ENCODE measurements around the gene ASTN2.

The ASTN2 gene

DNA sequence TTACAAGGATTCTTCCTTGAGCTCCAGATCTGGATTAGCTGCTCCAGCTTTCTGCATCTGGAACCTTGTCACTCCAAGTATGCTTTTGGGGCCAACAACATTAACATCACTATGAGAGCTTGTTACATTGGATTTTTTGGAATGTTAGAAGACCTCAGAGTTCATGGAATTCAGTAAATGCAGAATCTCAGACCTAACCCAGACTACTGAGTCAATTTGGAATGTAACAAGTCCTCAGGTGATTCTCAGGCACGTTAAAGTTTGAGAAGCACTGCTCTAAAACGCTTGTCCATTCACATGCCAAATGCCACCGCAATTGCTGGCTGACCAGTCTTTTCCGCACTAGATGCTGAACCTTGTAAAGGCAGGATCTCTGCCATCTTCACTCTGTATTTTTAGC, 979.2 kb downstream of the ASTN2 start:
- no peak for DNase-seq

DNA sequence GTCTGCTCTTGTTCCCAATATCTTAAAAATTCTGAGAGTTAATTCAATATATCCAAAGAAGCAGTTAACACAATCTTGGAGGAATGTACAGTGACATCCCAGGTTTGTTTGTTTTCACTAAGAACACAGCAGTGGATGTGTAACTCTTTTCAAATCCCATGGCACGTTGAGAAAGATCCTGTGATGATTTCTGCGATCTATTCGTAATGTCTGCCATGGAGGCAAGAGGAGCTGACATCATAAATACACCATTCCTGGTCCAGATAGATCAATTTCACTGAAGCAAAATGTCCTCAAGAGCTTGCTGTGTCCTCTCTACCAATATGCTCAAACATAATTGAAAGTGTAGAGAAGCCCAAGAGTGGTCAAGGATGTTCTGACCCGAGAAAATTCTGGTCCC, 980.5 kb downstream of the ASTN2 start:
- no peak for DNase-seq

DNA sequence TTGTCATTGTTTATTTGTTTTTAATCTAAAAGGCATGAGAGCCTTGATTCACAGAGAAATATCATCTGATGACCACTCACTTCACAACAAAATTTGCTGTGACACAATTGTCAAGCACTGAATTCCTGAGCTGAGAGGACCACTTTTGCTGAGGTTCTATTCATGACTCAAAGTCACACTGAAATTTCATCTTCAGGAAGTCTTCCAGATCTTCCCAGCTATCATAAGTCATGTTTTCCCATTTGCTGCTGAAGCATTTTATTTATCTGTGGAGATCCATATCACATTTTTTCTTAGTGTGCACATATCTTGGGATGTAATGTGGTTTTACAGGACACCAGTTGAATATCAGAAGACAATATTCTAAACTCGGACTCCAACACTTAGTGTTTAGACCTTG, 982.8 kb downstream of the ASTN2 start:
- no peak for DNase-seq

DNA sequence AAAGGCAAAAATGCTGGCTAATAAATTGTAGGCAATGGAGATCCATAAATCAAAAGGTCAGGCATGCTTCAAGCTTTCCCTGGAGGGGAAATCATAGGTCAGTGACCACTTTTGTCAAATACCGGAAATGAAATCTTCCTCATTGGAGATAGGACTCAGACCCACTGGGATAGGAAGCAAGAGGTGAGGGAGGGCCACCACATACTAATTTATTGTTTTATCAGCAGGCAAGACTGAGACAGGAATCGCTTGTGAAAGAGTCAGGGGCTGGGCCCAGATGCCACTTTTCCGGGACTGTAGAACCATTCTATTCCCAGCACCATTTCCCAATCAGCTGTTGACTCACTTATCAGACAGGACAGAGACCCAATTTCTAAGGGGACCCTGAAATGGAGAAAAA, 984.0 kb downstream of the ASTN2 start:
- no peak for DNase-seq

DNA sequence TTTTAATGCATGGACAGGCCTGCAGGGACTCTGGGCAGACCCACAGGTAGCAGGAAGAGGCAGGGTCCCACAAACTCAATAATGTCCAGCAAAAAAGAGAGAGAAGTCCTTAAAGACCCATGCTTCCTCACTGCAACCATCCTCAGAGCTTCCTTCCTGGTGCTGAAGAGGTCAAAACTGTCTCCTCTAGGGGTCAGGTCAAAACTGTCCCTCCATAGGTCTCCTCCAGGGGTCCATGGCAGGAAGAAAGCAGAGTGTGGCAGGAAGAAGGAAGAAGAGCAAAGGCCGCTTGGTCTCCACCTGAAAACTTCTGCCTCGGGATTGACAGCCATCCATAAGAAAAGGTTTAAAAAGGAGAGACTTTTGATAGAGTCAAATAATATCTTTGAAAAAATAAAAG, 989.6 kb downstream of the ASTN2 start:
- no peak for DNase-seq

DNA sequence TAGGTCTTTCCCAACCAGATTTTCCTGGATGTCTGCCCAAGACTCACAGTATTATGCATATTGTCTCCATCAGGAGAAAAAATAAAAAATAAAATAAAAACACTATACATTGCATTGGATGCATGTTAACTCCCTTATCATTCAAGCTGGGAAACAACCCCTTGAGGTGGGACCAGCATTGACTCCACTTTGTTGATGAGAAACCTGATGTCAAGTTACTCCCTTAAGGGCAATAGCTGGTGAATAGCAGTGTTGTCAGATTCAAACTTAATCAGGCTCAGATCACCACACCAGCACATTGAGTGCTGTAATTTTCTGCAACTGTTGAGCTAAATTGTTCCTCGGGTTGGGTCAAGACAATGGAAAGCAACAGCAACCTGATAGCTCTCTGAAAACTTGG, 991.7 kb downstream of the ASTN2 start:
- DNase-seq = no peak

DNA sequence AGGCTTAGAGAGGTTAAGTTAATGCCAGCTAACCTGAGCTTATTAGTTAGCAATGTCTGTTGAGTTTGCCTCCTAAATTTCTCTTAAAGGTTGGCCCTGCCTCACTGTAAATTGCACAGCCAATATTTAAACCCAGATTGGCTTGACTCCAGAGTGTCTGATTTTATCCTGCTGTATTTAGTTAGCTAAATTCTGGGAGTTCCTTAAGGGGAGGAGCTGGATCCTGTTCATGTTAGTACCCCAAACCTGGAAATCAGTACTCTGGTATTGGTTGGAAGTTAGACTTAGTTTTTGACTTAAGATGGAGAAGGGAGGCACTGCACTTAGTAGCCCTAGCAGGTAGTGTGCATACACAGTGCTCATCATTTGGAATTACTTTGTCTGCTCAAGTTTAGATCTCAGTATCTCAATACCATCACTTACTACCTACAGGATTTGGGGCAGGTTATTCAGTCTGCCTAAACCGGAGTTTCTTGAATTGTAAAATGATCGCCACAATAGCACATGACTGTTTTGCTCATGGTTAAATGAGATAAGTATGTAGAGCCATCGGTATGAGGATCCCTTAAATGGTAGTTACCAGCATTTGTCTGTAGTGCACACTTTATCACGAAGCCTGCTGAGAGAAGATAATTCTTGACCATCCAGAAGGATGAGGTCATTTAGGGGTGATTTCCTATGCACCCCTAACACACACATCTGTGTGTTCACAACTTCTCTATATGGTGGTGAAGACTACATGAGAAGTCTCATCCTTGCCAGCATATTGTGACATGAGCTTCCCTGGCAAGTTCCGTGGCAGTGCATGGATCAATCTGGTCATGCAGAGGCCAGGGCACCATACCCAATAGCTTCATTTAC, 992.5 kb downstream of the ASTN2 start:
- DNase-seq = no peak

DNA sequence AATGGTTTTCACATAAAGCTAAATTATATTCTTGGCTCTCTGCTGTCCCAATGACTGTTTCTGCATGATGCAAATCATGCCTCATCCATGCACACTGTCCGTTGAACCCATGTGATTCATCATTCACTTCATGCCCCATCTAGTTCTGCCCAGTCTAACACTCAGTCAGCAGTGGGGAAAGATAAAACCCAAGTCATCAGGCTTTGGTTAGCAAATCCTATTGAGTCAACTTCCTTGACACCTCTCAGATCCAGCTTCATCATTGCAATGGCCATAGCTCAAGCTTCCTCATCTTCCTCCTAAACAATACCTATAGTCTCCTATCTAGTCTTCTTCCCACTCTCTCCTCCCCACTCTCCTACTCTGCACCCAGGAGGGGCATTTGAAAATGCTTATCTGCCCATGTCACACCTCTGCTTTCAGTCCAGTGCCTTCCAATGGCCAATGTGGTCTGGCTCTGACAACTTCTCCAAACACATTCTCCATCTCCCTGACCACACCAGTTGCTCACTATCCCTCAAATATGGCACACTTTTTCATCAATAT, 993.8 kb downstream of the ASTN2 start:
- no peak for DNase-seq

DNA sequence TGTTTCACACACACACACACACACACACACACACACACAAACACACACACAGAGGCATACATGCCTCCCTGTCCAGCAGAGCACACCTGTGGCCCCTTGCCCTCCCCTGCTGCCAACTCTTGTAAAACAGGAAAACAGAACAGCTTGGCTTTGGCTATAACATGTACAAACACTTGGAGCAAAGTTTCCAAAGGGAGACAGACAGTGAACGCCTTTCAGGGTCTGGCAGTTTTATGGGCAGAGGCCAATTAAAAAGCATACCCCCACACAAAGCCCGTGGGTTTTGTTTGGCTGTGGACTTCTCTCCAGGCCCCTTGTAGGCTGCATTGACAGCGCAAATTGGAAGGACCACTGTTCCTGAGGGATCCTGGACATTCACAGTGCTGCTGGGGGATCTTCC, 995.7 kb downstream of the ASTN2 start:
- DNase-seq = no peak

DNA sequence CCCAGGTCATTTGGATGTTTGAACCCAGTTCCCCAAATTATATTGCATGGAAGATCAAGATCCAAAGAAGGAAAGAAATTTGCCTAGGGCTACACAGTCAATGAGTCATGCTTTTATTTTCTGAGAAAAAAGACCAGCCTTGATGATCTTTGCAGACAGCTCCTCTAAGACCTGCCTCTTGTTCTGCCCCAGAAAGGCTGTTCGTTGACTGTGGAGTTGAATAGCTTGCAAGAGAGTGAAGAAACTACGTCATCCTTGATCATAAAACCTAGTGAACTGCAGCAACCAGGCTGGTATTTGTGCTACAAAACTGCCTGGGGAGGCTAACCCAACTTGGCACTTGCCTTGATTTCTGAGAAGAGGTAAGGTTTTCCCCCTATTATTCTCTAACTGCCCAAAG, 997.4 kb downstream of the ASTN2 start:
- no peak for DNase-seq

DNA sequence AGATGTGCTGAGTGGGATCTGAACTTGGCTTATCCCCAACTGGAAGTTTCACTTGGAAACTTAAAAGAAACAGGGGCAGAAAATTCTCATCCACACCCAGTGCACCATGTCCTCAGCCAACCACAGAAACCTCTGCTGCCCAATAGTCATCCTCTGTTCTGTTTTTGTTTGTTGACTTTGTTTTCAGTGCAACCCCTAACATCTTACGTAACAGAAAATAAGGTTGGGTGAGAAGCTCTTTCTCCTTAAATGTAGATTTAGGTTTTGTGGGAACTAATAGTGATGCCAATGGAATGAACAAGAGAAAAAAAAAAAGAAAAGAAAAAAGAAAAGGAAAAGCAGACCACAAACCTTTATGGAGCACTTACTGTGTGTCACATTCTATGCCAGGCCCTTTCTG, 998.4 kb downstream of the ASTN2 start:
- no peak for DNase-seq

DNA sequence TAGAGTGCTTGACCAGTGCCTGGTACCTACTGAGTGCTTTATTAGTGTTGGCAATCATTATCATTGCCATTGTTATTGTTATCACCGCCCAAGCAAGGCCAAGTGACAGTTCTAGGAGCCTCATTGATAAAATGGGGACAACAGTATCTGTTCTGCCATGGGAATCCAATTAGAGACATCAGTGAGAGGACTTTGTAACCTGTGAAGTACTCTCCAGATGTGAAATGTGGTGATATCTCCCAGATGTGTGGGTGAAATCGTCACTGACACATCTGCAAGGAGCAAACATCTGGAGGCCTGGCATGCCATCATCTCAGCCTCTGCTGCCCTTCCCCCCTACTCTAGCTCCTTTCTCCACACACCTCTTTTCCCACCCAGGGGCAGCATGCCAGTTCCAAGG, 1000.5 kb downstream of the ASTN2 start:
- no peak for DNase-seq

DNA sequence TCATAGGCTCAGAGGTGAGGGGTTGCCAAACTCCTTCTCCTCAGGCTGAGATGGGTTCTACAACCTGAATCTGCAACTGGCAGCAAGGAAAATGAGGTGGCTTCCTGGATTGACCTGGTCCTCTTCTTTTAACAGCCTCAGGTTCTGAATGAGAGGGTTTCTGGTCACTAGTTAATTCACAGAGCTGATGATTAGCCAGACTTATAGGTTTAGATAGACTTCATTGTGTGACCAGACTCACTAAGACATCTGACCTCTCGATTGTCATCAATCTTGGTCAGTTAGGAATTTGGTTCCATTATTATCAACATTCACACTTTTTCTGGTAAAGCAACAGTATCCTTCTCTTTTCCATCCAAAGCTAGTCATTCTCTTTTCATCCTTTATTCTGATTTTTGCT, 1003.4 kb downstream of the ASTN2 start:
- DNase-seq = no peak

DNA sequence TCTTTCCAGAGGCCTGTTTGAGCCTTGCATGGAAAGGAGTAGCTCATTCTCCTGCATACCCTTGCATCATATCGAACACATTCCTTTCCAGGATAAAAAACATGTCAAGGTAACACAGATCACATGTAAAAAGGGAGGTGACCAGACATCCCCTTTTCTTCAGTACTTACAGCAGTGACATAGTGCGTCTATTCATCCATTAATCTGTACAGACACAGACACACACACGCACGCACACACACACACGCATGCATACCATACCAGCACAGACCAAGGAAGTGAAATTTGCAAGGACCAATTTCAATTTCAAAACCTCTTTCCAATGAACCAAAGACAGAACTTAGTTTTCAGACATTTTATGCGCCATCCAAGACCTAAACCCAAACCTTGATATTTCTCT, 1005.2 kb downstream of the ASTN2 start:
- DNase-seq = no peak

DNA sequence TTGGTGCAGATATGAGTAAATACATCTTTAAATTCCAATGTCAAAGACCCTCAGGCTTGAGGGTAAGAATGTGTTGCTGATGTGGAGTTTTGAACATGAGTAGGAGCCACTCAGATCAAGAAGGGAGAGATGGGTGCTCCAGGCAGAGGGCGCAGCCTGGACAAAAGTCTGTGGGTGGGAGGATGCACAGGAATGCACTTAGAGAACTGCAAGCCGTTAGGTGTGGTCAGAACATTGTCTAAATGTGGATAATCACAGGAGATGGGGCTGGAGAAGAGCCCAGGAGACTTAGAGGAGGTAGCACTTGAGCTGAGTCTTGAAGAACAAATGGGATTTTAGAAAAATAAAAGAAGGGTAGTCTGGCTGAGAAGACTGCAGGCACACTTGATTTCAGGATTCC, 1005.7 kb downstream of the ASTN2 start:
- no peak for DNase-seq

DNA sequence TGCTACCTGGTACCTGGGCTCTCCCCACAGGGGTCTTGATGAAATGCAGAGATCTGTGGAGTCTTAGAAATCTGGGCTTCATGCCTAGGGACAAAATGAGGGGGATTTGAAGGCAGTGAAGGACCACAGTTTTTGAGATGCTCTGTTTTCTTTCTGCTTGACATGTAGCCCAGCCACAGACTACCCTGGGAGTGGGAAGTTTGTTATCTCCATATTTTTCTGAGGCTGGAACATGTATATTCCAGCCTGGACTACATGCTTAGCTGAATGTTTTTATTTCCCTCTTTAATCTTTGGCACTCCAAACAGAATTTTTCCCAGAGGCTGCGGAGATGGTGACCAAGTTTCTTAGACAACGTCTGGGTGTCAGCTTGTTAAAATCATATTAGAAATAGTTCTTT, 1008.4 kb downstream of the ASTN2 start:
- DNase-seq = no peak

DNA sequence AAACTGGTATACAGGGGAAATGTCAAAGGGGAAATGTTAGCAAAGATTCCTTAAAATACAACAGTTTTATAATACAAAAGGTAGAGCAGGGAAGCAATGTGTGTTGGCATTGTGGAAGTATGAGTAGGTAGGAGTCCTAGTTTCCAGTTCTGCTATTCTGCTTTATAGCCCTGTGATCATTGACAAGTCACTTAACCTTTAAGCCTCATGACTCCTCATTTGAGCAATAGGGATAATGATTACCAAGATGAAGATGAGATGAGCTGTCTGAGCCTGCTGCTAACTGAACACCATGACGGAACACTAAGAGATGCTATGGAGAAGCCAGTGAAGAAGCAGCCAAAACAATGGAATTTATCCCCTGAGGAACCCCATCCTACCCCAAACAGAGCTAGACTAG, 1009.5 kb downstream of the ASTN2 start:
- DNase-seq = no peak

DNA sequence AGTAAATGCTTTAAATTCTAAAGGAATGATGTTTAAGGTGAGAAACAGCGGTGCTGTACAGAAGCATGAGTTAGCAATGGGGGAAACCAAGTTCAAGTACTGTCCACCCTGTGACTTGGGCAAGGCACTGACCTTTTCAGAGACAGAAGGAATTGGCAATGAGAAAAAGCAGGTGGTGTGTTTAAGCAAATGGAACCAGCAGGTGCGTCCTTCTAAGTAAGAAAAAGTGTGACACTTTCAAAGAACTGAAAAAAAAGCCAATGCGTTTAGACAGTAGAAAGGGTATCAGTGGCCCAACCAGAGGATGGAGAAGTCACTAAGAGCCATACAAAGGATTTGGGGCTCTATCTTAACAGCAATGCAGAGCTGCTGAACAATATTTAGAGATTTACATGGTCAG, 1010.6 kb downstream of the ASTN2 start:
- no peak for DNase-seq

DNA sequence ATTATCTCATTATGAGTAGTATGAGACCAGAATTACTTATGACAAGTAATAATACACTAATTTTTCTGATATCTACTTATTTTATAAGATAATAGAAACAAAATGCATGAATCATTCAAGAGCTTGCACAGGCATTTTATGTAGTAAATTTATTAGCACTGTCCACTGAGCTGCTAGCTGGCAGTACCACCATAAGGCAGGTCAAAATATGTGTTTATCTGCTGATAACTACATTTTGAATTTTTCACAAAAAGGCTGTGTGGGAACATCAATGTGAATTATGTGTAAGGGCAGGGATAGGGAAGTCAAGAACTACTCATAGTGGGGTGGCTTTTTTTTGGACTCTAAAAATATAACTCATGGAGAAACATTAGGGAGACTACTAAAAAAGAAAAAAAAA, 1011.7 kb downstream of the ASTN2 start:
- no peak for DNase-seq

DNA sequence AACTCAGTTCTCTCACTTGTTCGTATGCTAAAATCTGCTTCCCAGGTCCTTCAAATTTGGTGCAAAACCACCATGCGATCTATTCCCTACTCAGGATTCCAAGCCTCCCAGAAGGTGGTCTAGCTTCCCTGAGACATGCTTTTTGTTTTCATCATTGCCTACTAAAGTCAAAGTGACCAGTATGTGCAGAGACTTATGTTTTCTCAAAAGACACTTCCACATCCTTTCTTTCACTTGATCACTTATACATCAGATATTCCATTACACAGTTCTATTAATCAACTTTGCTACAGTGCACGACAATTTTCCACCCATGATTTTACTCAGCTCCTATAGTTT, 1019.2 kb downstream of the ASTN2 start:
- DNase-seq = no peak

DNA sequence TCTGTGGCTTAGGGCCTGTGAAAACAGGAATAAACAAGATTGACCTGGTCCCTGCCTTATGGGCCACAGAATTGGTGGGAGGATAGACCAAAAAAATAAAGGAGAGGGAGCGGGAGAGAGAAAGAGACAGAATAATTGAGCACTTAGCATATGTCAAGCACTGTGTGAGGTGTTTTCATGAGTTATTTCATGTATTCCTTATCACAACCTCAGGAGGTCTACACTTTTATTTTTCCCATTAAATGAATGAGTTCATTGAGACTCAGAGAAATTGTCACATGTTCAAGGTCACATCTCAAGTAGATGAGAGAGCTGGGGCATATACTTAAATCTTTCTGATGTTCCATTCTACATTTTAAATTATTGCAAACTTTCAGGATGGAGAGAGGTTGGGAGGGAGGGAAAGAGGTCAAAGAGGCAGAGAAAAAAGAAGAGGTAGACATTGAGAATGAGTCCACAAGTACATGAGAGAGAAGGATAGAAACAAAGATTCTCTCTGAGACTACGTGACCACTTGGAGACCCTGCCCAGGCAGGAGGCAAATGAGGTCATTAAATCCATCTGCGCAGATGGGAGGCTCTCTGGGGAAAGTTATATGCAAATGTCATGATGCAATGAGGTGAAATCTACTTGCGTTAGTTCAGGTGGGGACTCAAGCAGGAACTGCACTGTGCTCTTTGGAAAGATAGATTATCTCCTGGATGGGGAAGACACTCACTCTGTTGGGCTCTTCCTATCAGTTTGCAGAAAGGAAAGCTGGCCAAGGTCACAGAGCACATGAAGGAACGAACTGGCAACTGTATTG, 1019.8 kb downstream of the ASTN2 start:
- no peak for DNase-seq

DNA sequence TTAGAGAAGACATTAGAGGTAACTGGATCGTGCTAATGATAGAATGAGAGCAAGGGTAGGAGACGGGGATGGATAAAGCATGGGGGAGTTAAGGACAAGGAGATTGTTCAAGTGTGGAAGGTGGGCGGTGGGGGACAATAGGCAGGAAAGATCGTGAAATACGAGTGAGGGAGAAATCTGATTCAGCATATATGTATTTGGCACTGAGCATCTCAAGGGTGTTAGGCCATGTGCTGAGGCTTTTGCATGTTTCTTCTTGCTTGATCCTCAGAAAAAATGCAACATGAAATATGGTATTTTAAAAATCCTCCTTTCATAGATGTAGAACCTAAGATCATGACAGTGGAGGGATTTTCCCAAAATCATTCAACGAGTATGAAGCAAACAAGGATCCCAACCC, 1020.8 kb downstream of the ASTN2 start:
- DNase-seq = no peak

DNA sequence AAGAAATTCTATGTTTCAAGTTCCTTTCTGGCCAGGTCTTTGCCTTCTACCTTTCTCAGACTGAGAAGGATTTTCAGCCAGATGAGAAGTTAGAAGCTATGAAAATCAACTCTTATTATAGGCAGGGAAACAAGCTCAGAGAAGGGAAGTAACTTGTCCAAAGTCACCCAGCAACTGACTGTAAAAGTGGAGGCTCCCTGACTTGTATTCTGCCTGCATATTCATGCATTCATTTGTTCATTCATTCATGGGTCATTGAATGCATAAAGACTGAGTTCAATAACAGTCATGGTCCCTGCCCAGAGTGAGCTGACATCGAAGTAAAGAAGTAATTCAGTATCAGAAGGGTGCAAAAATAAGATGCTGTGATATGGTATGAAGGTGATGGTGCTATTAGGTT, 1021.7 kb downstream of the ASTN2 start:
- DNase-seq = no peak

DNA sequence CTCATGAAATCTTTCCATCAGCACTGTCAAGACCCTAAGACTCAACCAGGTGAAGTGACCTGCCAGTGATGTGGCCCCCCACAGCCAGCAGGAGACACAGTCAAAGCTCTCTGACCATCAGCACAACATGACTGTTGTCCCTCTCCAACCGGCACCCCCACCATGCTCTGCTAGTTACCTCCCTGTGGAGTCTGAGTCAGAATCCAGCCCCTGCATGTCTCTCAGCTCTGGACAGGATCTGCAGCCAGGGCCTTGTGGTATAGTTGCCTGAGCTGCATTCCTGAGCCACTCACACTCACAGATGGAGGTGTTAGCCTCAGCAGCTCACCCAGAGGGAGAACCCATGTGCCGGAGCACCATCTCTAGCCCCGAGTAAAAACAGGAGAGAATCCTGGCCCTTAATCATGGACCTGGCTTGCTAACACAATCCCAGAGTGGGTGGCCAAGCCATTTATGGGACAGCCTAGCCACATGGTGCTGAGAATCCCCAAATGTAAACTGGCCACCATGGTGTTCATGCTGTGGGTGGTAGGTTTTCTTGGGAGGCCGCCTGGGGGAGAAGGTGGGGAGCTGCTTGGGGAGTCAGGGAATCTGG, 1023.5 kb downstream of the ASTN2 start:
- no peak for DNase-seq
